Measurements from ENCODE around the gene RECQL5. TPM values are rescaled to one million over a fixed set of nuclear protein-coding genes. Genes with fewer than 3 reads are reported as not detected.

The RECQL5 gene
- total RNA-seq, 1 experiment from 2014 or later, result 40.0 TPM

- no peak overlapping the region; a peak in 1 of 5 replicates for H3K4me3 Mint-ChIP-seq
- no peaks in the 10 kb centered on the region for H3K79me1 ChIP-seq (ENCODE audit: insufficient read depth, low read depth, low read length, poor library complexity, severe bottlenecking)
- no peaks in the 10 kb centered on the region for H3K9me3 ChIP-seq (ENCODE audit: control insufficient read depth, low read depth, low read length)
- H2BK20ac ChIP-seq (ENCODE audit: low read depth, low read length, poor library complexity, severe bottlenecking), result no peak overlapping the region
- peaks cover 8% of the 10 kb centered on the region for H3K27me3 Mint-ChIP-seq (ENCODE audit: low read depth)
- no peak overlapping the region for H4K8ac ChIP-seq (replicated peaks; ENCODE audit: insufficient read length, low read depth, low read length)
- no peak overlapping the region for H2AK5ac ChIP-seq (ENCODE audit: insufficient read length, low read length)
- H3T11ph ChIP-seq (ENCODE audit: low read length), result no peak overlapping the region
- no peak overlapping the region for H3K56ac ChIP-seq (ENCODE audit: insufficient read length, low read depth, low read length)
- H3K9me3 Mint-ChIP-seq, result no peaks in the 10 kb centered on the region
- no peak overlapping the region for H2BK12ac ChIP-seq (ENCODE audit: insufficient read length, low read depth, low read length)
- no peak overlapping the region for H4K5ac ChIP-seq (ENCODE audit: insufficient read length, low read depth, low read length)
- H3K79me2 ChIP-seq (ENCODE audit: insufficient read depth, low read length), result no peaks in the 10 kb centered on the region
- H3K27ac Mint-ChIP-seq, result no peak overlapping the region
- peak; percentile 96 for DNase-seq
- no peak overlapping the region for H3K4me2 ChIP-seq (ENCODE audit: insufficient read depth, insufficient read length, low read length)
- H3K14ac ChIP-seq (ENCODE audit: insufficient read depth, low read length), result no peak overlapping the region
- TF ChIP-seq CTCF (conservative IDR thresholded peaks at IDR 0.05), result peak; percentile 83
- no peak overlapping the region for H3K23ac ChIP-seq (ENCODE audit: insufficient read length, low read depth, low read length)
- no peak overlapping the region for H2BK5ac ChIP-seq (ENCODE audit: insufficient read length, low read length)
- WGBS (ENCODE audit: extremely low coverage, insufficient read length, low lambda C conversion rate), result no CpG with 5 or more reads among the region's 36 CpGs
- no peaks in the 10 kb centered on the region for H3K36me3 Mint-ChIP-seq (ENCODE audit: insufficient read depth in 1 of 3, low read depth in 3 of 3)
- H3K4me1 ChIP-seq (ENCODE audit: insufficient read depth, low read length), result no peaks in the 10 kb centered on the region
- no peak overlapping the region for H3K18ac ChIP-seq (ENCODE audit: insufficient read length, low read depth, low read length)
- peaks cover 0 to 5% of the 10 kb centered on the region in 2 experiments; a peak in 1 of 4 replicates for H3K4me1 Mint-ChIP-seq
- no peak overlapping the region for H2BK15ac ChIP-seq (ENCODE audit: low read depth, low read length)
- H2BK120ac ChIP-seq (ENCODE audit: low read depth, low read length, poor library complexity, severe bottlenecking), result no peak overlapping the region
- H3K27ac ChIP-seq (ENCODE audit: insufficient read length, low read depth, low read length), result no peak overlapping the region
- H3K4ac ChIP-seq (ENCODE audit: low read depth, low read length), result no peak overlapping the region
- no peak overlapping the region for H2AFZ ChIP-seq (ENCODE audit: low read length)
- no peaks in the 10 kb centered on the region for H3K23me2 ChIP-seq (ENCODE audit: insufficient read length, low read depth, low read length, poor library complexity, severe bottlenecking)
- no peak overlapping the region for H4K91ac ChIP-seq (ENCODE audit: insufficient read length, low read depth, low read length)
- H4K20me1 ChIP-seq (ENCODE audit: control insufficient read depth, insufficient read depth, insufficient read length), result no peaks in the 10 kb centered on the region
- H3K9ac ChIP-seq (ENCODE audit: extremely low read depth, insufficient read length, low read length), result no peak overlapping the region
- no peaks in the 10 kb centered on the region; the same call in 1 of the 2 replicates for H3K27me3 ChIP-seq (ENCODE audit: insufficient read depth, low read length)
Observed at GRCh38 chr17:75619506-75620431, 47.2 kb downstream of the RECQL5 start.

All from H9 (cell line).